Fibroblast of lung (primary cell): ENCODE measurements around the gene BRAF. TPM values are rescaled to one million over a fixed set of nuclear protein-coding genes. Genes with fewer than 3 reads are reported as not detected.
"Not testable (repeated sequence)": the region's sequence is repeated elsewhere in the genome, so short reads cannot be mapped to it uniquely, and the experiment has no call there.

Source experiments
- DNase-seq, 2 donors: peaks; one replicate each; pipeline versions ENCODE4 v3.0.0 to v3.0.0-alpha.2; 2010; ENCODE audit warnings: low read depth in 2 of 2
- H2AFZ ChIP-seq: 2 replicates; pipeline ENCODE4 v1.5.1; 2012; ENCODE audit warnings: low read length, control low read depth, inconsistent platforms
- H3K27ac ChIP-seq: 2 replicates; pipeline ENCODE4 v1.5.1; 2011; ENCODE audit warnings: low read length, control low read depth; ENCODE audit not compliant: insufficient read depth
- H3K27me3 ChIP-seq: 2 replicates; pipeline ENCODE4 v1.5.1; 2011; ENCODE audit warnings: mild to moderate bottlenecking, low read length; ENCODE audit not compliant: control insufficient read depth, insufficient read depth
- H3K36me3 ChIP-seq: 2 replicates; pipeline ENCODE4 v1.5.1; 2011; ENCODE audit warnings: low read length; ENCODE audit not compliant: control insufficient read depth, insufficient read depth
- H3K4me1 ChIP-seq: 2 replicates; pipeline ENCODE4 v1.5.1; 2011; ENCODE audit warnings: low read length; ENCODE audit not compliant: control insufficient read depth, insufficient read depth; ENCODE audit errors: extremely low read depth
- H3K4me2 ChIP-seq: 2 replicates; pipeline ENCODE4 v1.5.1; 2011; ENCODE audit warnings: low read length, control low read depth; ENCODE audit not compliant: insufficient read depth; ENCODE audit errors: extremely low read depth
- H3K4me3 ChIP-seq, 4 experiments: fragments of 200-600 bp in 1 of 4; sonication (generic) in 1 of 4; replicated peaks in 1 of 4; 2 replicates each; pipeline ENCODE4 v1.5.1; 2011 to 2016; ENCODE audit warnings: low read length in 4 of 4, low read depth in 3 of 4, mild to moderate bottlenecking in 3 of 4, control low read depth in 2 of 4, inconsistent platforms in 1 of 4, mixed read lengths in 1 of 4; ENCODE audit not compliant: insufficient read depth in 1 of 4; ENCODE audit errors: control extremely low read depth in 1 of 4
- H3K79me2 ChIP-seq: 2 replicates; pipeline ENCODE4 v1.5.1; 2012; ENCODE audit warnings: mild to moderate bottlenecking, low read length, inconsistent platforms; ENCODE audit not compliant: control insufficient read depth, insufficient read depth
- H3K9ac ChIP-seq: 2 replicates; pipeline ENCODE4 v1.5.1; 2011; ENCODE audit warnings: mild to moderate bottlenecking, low read length, control low read depth; ENCODE audit not compliant: insufficient read depth
- H3K9me3 ChIP-seq: 2 replicates; pipeline ENCODE4 v1.5.1; 2012; ENCODE audit warnings: low read depth, low read length; ENCODE audit not compliant: control insufficient read depth, insufficient read depth
- H4K20me1 ChIP-seq: 2 replicates; pipeline ENCODE4 v1.5.1; 2011; ENCODE audit warnings: low read length; ENCODE audit not compliant: control insufficient read depth, insufficient read depth; ENCODE audit errors: extremely low read depth
- CTCF ChIP-seq, 2 donors: IDR thresholded peaks in 1 of 2; conservative IDR thresholded peaks in 1 of 2; 1 replicate in 1 of 2; 2 replicates in 1 of 2; pipeline ENCODE4 v1.5.1; 2011 to 2012; ENCODE audit warnings: low read length in 2 of 2, control low read depth in 1 of 2, inconsistent platforms in 1 of 2, low read depth in 1 of 2, mild to moderate bottlenecking in 1 of 2
- EZH2 ChIP-seq: IDR thresholded peaks from 2 replicates; pipeline ENCODE4 v1.5.1; 2012; ENCODE audit warnings: low read length, control low read depth, mild to moderate bottlenecking; ENCODE audit errors: missing control alignments
- polyA plus RNA-seq, 2 donors: library from polyadenylated mRNA; depleted of rRNA in 1 of 2; stranded (reverse) in 1 of 2; unstranded in 1 of 2; fragments of >200 nt; gene quantifications; 2 replicates each; pipeline ENCODE4 v1.2.1, GENCODE V29; 2011 to 2012; ENCODE audit warnings: missing spikeins in 1 of 2
- total RNA-seq: library from RNA; depleted of rRNA; stranded (reverse); fragments of >200 nt; gene quantifications from 2 replicates; pipeline ENCODE4 v1.2.1, GENCODE V29; 2014

BRAF gene
- total and polyA plus RNA-seq, 2 donors (not counting 1 experiment from before 2014, with no cell fraction given): 21.1 to 23.1 TPM

- Histone ChIP-seq H2AFZ (no peak overlapping the region), H3K27ac (no peak overlapping the region), H3K27me3 (no peaks in the 10 kb centered on the region), H4K20me1 (no peaks in the 10 kb centered on the region), H3K9ac (no peak overlapping the region), H3K4me2 (no peak overlapping the region), H3K9me3 (no peaks in the 10 kb centered on the region), H3K79me2 (no peaks in the 10 kb centered on the region), H3K4me3 (no peak overlapping the region), H3K4me1 (no peaks in the 10 kb centered on the region), H3K36me3 (no peaks in the 10 kb centered on the region)
- TF ChIP-seq EZH2 (no peak), CTCF (conservative IDR thresholded peaks at IDR 0.05 in 1 of 2, IDR thresholded peaks at IDR 0.05 in 1 of 2; ENCODE audit: low read depth in 1 of 2, low read length in 2 of 2) (no peak)
- DNase-seq: no peak
These were observed 13.1 kb upstream of the BRAF start for GRCh38 chr7:140937702-140938264.

- peaks cover 7% of the 10 kb centered on the region for H3K79me2 ChIP-seq
- DNase-seq: no peak
- no peak for TF ChIP-seq CTCF (conservative IDR thresholded peaks at IDR 0.05 in 1 of 2, IDR thresholded peaks at IDR 0.05 in 1 of 2; ENCODE audit: low read depth in 1 of 2, low read length in 2 of 2)
- TF ChIP-seq EZH2: no peak
- H2AFZ ChIP-seq: no peak overlapping the region
- H3K36me3 ChIP-seq: no peaks in the 10 kb centered on the region
- H3K4me2 ChIP-seq: no peak overlapping the region
- H3K27ac ChIP-seq: no peak overlapping the region
- H4K20me1 ChIP-seq: no peaks in the 10 kb centered on the region
- H3K4me1 ChIP-seq: no peaks in the 10 kb centered on the region
- H3K4me3 ChIP-seq: no peak overlapping the region
- no peaks in the 10 kb centered on the region for H3K9me3 ChIP-seq
- H3K9ac ChIP-seq: no peak overlapping the region
- H3K27me3 ChIP-seq: no peaks in the 10 kb centered on the region
These were observed 4.0 kb upstream of the BRAF start for GRCh38 chr7:140928491-140929309.

- H3K4me2 ChIP-seq, H2AFZ ChIP-seq, H3K4me1 ChIP-seq, DNase-seq, H3K27ac ChIP-seq, H3K36me3 ChIP-seq, H4K20me1 ChIP-seq, H3K4me3 ChIP-seq, H3K9me3 ChIP-seq, H3K27me3 ChIP-seq, H3K9ac ChIP-seq: not testable (repeated sequence)
- H3K79me2 ChIP-seq: peaks cover 14% of the 10 kb centered on the region
These were observed 3.2 kb upstream of the BRAF start for GRCh38 chr7:140927945-140928344.
